Measurements from ENCODE around the gene ROCK2. TPM values are rescaled to one million over a fixed set of nuclear protein-coding genes. Genes with fewer than 3 reads are reported as not detected.

Gene ROCK2
- total RNA-seq, 4 donors from 2014 or later = 110 to 197 (median 155) TPM

DNA sequence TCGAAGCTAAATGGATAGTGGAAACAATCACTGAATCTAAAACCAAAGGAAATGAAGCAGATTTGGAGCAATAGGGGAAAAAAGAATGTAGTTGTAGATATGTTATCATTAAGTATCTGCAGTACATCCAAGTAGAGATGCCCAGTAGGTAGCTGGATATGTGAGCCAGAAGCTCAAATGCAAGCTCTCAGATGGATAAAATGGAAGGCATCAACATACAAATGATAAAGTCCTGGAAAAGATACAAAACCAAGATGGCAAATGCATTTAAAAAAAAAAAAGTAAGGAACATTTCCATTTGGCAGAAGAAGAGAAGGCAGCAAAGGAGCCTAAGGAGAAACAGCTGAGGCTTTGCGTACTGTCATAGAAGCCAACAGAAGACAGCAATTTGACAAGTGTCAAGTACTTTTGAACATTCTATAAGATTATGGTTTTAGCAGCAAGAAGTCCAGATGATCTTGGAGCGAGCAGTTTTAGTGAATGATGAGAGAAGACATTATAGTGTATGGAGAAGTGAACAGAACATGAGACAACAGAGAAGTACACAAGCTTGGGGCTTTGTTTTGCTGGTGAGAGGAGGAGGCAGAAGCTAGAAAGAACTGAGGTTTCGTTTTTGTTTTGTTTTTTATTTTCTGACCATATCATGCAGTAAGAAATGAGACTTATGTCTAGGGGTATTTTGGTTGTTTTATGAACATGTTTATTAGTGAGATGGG is 18.3 kb downstream of the ROCK2 start:
- TF ChIP-seq, protein P1, sequence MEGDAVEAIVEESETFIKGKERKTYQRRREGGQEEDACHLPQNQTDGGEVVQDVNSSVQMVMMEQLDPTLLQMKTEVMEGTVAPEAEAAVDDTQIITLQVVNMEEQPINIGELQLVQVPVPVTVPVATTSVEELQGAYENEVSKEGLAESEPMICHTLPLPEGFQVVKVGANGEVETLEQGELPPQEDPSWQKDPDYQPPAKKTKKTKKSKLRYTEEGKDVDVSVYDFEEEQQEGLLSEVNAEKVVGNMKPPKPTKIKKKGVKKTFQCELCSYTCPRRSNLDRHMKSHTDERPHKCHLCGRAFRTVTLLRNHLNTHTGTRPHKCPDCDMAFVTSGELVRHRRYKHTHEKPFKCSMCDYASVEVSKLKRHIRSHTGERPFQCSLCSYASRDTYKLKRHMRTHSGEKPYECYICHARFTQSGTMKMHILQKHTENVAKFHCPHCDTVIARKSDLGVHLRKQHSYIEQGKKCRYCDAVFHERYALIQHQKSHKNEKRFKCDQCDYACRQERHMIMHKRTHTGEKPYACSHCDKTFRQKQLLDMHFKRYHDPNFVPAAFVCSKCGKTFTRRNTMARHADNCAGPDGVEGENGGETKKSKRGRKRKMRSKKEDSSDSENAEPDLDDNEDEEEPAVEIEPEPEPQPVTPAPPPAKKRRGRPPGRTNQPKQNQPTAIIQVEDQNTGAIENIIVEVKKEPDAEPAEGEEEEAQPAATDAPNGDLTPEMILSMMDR (IDR thresholded peaks at IDR 0.05) = no peak
- DNase-seq (ENCODE audit: low spot score) (no peak), ATAC-seq (ENCODE audit: low FRiP score) (no peak)

DNA sequence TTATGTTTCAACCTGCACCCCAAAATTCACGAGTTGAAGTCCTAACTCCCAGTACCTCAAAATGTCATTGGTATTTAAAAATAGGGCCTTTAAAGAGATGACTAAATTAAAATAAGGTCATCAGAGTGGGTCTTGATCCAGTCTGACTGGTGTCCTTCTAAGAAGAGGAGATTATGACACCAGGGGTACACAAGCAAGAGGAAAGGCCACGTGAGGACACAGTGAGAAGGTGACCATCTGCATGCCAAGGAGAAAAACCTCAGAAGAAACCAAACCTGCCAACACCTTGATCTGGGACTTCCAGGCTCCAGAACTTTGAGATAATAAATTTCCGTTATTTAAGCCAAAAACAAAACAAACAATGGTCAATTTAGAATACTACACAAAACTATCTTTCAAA is 22.6 kb downstream of the ROCK2 start:
- DNase-seq (ENCODE audit: low spot score) = no peak
- TF ChIP-seq, protein P1 (IDR thresholded peaks at IDR 0.05) = no peak
- ATAC-seq (ENCODE audit: low FRiP score) = no peak

GRCh38 chr2:11320698-11321492 is 23.5 kb downstream of the ROCK2 start:
- ATAC-seq (ENCODE audit: low FRiP score) (no peak), DNase-seq (ENCODE audit: low spot score) (no peak)
- TF ChIP-seq, protein P1 (IDR thresholded peaks at IDR 0.05) = no peak

DNA sequence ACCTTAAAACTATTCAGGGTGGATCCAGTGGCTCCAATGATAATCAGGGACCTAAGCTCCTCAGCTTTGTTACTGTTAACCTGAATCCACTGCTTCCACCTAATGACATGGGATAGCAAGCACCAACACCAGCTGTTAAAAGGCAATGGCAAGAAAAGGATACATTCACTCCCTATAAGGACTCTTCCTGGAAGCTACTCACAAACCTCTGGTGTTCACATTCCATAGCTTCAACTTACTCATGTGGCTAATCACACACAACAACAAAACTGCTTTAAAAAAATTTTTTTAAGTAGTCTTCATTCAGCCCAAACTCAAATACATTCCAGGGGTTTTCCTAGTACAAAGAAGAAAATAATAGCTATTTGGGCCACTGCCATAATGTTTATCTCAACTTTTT is 24.5 kb downstream of the ROCK2 start:
- no peak for DNase-seq (ENCODE audit: low spot score)
- TF ChIP-seq, protein P1 (IDR thresholded peaks at IDR 0.05) = no peak
- ATAC-seq (ENCODE audit: low FRiP score) = no peak

DNA sequence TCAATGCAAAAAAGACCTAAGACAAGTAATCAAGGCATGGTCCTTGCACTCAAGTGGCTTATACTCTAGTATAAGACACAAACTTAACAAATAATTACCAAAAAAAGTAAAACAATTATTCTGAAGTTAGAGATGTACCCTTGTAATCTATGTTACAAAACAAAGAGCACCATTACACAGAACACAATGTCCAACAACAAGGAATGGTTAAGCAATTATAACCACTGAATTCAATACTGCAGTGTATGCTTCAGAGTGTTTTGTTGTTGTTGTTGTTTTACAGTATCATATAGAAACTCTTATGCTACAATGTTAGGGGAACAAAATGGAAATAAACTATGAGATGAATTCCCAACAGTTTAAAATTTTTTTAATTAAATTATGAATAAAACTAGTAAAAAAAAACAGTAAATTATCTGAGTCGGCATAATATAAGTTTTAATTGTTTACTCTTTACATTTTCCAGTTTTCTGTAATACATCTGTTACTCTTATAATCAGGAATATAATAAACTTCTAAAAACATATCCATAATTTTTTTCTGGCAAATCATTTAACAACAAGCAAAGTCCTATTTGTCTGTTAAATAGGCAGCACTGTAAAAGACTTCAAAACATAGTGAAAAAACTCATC is 29.2 kb downstream of the ROCK2 start:
- TF ChIP-seq, protein P1 (IDR thresholded peaks at IDR 0.05) = no peak
- DNase-seq (ENCODE audit: low spot score) (no peak), ATAC-seq (ENCODE audit: low FRiP score) (no peak)

DNA sequence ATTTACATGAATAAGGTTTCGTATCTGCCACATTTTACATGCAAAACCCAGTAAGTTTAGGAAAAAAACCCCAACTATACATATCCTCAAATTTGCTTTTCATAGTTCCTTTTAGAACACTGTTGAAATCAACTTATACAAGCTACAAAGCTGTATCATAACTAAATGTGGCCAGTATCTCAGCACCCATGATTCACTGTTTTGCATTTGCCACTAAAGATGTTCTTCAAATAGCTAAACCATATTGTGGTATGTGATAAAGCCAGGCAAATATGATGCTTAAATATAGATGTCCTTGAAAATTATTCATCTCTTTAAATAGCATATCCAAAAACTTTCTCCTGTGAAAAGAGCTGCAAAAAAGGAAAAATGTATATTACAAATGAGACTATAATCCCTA is 29.9 kb downstream of the ROCK2 start:
- ATAC-seq (ENCODE audit: low FRiP score) = no peak
- DNase-seq (ENCODE audit: low spot score) = no peak
- TF ChIP-seq, protein P1 (IDR thresholded peaks at IDR 0.05) = no peak

Measured in omental fat pad (tissue), 4 donors.